OCI-LY3 (cell line): ENCODE measurements around the gene ERG.

Experiments
- EZH2phosphoT487 ChIP-seq: fragments of 200-600 bp; shearing (Covaris generic); IDR thresholded peaks from 2 replicates; pipeline ENCODE4 v1.6.1; 2018; ENCODE audit warnings: antibody characterized with exemption, mixed run types, low read depth
- TF ChIP-seq, protein P1 (sequence below): fragments of 200-600, 300-600 bp; sonication (generic); IDR thresholded peaks from 2 replicates; pipeline ENCODE4 v1.5.1; 2014; ENCODE audit warnings: antibody characterized with exemption, low read length, low read depth

- TF ChIP-seq, protein P1, sequence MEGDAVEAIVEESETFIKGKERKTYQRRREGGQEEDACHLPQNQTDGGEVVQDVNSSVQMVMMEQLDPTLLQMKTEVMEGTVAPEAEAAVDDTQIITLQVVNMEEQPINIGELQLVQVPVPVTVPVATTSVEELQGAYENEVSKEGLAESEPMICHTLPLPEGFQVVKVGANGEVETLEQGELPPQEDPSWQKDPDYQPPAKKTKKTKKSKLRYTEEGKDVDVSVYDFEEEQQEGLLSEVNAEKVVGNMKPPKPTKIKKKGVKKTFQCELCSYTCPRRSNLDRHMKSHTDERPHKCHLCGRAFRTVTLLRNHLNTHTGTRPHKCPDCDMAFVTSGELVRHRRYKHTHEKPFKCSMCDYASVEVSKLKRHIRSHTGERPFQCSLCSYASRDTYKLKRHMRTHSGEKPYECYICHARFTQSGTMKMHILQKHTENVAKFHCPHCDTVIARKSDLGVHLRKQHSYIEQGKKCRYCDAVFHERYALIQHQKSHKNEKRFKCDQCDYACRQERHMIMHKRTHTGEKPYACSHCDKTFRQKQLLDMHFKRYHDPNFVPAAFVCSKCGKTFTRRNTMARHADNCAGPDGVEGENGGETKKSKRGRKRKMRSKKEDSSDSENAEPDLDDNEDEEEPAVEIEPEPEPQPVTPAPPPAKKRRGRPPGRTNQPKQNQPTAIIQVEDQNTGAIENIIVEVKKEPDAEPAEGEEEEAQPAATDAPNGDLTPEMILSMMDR, result no peak
- TF ChIP-seq EZH2phosphoT487, result no peak
These were observed 44.1 kb downstream of the ERG start for GRCh38 chr21:38454161-38454560.
